ENCODE measurements around the gene SKP1.

SKP1 gene

DNA sequence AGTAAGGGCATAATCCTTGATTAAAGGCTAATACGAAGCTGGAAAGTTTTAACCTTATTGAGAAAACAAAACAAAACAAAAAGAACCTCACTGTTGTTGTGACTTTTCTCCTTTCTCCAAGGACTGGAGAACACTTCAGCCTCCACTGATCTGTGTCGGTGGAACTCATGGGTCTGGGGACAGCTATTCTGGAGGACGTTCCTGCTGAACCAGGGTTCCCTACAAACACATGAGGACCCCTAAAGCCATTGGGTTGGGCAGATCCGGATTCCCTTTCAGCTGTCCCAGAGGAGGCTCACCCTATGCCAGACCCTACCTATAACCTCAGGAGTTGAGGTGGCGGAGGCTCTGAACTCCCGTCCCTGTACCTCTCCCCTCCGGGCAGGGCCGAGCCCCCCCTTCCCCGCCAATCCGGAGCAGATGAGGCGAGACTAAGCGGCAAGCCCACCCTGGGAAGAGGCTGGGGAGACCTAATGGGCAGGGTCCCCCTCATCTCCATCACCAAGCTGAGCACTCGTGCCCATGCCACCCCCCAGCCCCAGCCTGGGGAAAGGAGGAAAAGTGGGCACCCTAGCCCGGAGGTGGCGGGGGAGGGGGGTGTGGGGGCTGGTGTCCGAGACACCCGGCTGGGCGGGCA is 63.9 kb downstream of the SKP1 start:
- no peak overlapping the region for H3K4me3 ChIP-seq (ENCODE audit: low read depth in 1 of 2, low read length in 2 of 2)
- H3K9ac ChIP-seq (ENCODE audit: low read depth, low read length): no peak overlapping the region
- H3K27ac ChIP-seq (ENCODE audit: low read length): no peak overlapping the region
- H3K79me2 ChIP-seq (ENCODE audit: insufficient read depth, low read length): no peaks in the 10 kb centered on the region
- no peaks in the 10 kb centered on the region for H3K9me3 ChIP-seq (ENCODE audit: insufficient read depth, low read length, severe bottlenecking)
- H3K36me3 ChIP-seq (ENCODE audit: insufficient read depth, low read length): no peaks in the 10 kb centered on the region
- H2AFZ ChIP-seq (ENCODE audit: low read depth, low read length): no peak overlapping the region
- peaks cover 25% of the 10 kb centered on the region for H4K20me1 ChIP-seq (ENCODE audit: insufficient read depth, low read length)
- ATAC-seq (ENCODE audit: insufficient read depth, low read depth) (no peak), DNase-seq (no peak)
- H3K4me1 ChIP-seq (ENCODE audit: insufficient read depth, low read length): peaks cover 12% of the 10 kb centered on the region
- peaks cover 45% of the 10 kb centered on the region for H3K27me3 ChIP-seq (ENCODE audit: insufficient read depth, low read length, poor library complexity)
- no peak overlapping the region for H3K4me2 ChIP-seq (ENCODE audit: insufficient read depth, low read length)
- TF ChIP-seq EZH2 (IDR thresholded peaks at IDR 0.05; ENCODE audit: borderline replicate concordance, low read depth, low read length, severe bottlenecking) (no peak), CTCF (IDR thresholded peaks at IDR 0.05; ENCODE audit: borderline replicate concordance, extremely low read depth, low read length, poor library complexity, severe bottlenecking) (no peak)

- Histone ChIP-seq H3K4me3 (ENCODE audit: low read depth in 1 of 2, low read length in 2 of 2) (no peak overlapping the region), H3K27ac (ENCODE audit: low read length) (no peak overlapping the region), H3K4me2 (ENCODE audit: insufficient read depth, low read length) (no peak overlapping the region), H3K79me2 (ENCODE audit: insufficient read depth, low read length) (no peaks in the 10 kb centered on the region), H3K9me3 (ENCODE audit: insufficient read depth, low read length, severe bottlenecking) (no peaks in the 10 kb centered on the region), H3K9ac (ENCODE audit: low read depth, low read length) (no peak overlapping the region), H3K36me3 (ENCODE audit: insufficient read depth, low read length) (no peaks in the 10 kb centered on the region), H4K20me1 (ENCODE audit: insufficient read depth, low read length) (peaks cover 17% of the 10 kb centered on the region), H3K4me1 (ENCODE audit: insufficient read depth, low read length) (peaks cover 12% of the 10 kb centered on the region), H2AFZ (ENCODE audit: low read depth, low read length) (no peak overlapping the region), H3K27me3 (ENCODE audit: insufficient read depth, low read length, poor library complexity) (peaks cover 37% of the 10 kb centered on the region)
- no peak for ATAC-seq (ENCODE audit: insufficient read depth, low read depth)
- no peak for TF ChIP-seq CTCF (IDR thresholded peaks at IDR 0.05; ENCODE audit: borderline replicate concordance, extremely low read depth, low read length, poor library complexity, severe bottlenecking)
- TF ChIP-seq EZH2 (IDR thresholded peaks at IDR 0.05; ENCODE audit: borderline replicate concordance, low read depth, low read length, severe bottlenecking): no peak
- no peak for DNase-seq
These were observed 64.8 kb downstream of the SKP1 start for GRCh38 chr5:134111741-134112647.

- DNase-seq (peak; percentile 52), ATAC-seq (ENCODE audit: insufficient read depth, low read depth) (no peak)
- no peak overlapping the region for H3K27ac ChIP-seq (ENCODE audit: low read length)
- no peak overlapping the region for H3K4me3 ChIP-seq (ENCODE audit: low read depth in 1 of 2, low read length in 2 of 2)
- peaks cover 12% of the 10 kb centered on the region for H3K4me1 ChIP-seq (ENCODE audit: insufficient read depth, low read length)
- no peak overlapping the region for H2AFZ ChIP-seq (ENCODE audit: low read depth, low read length)
- H3K4me2 ChIP-seq (ENCODE audit: insufficient read depth, low read length): no peak overlapping the region
- H4K20me1 ChIP-seq (ENCODE audit: insufficient read depth, low read length): peaks cover 3% of the 10 kb centered on the region; the same call in 1 of the 2 replicates
- no peaks in the 10 kb centered on the region for H3K9me3 ChIP-seq (ENCODE audit: insufficient read depth, low read length, severe bottlenecking)
- H3K79me2 ChIP-seq (ENCODE audit: insufficient read depth, low read length): no peaks in the 10 kb centered on the region
- no peaks in the 10 kb centered on the region for H3K36me3 ChIP-seq (ENCODE audit: insufficient read depth, low read length)
- no peak for TF ChIP-seq CTCF (IDR thresholded peaks at IDR 0.05; ENCODE audit: borderline replicate concordance, extremely low read depth, low read length, poor library complexity, severe bottlenecking)
- no peak for TF ChIP-seq EZH2 (IDR thresholded peaks at IDR 0.05; ENCODE audit: borderline replicate concordance, low read depth, low read length, severe bottlenecking)
- peaks cover 20% of the 10 kb centered on the region for H3K27me3 ChIP-seq (ENCODE audit: insufficient read depth, low read length, poor library complexity)
- H3K9ac ChIP-seq (ENCODE audit: low read depth, low read length): no peak overlapping the region
These were observed 66.4 kb downstream of the SKP1 start for GRCh38 chr5:134110382-134110781.
